GM21447 (cell line): Measurements from ENCODE around the gene KCNC1.
A peak's percentile ranks its signal among the peaks of the same experiment; 100 is the strongest.

Experiments used
- ATAC-seq: cut with Tn5 transposase; IDR thresholded peaks from one replicate; pipeline ENCODE4 v1.9.1; 2021; ENCODE audit not compliant: unreplicated experiment

KCNC1 gene

GRCh38 chr11:17734418-17734911, at the start of gene KCNC1:
Gene KCNC1 (plus strand): TSS chr11:17734781. CDS start chr11:17736003, 1,222 bp downstream.
- ATAC-seq: no peak

- ATAC-seq: no peak
Measured at GRCh38 chr11:17686231-17686980, 48.2 kb upstream of the KCNC1 start.

GRCh38 chr11:17687946-17688670, 46.5 kb upstream of the KCNC1 start:
- no peak for ATAC-seq

GRCh38 chr11:17691550-17691949, 43.0 kb upstream of the KCNC1 start:
- no peak for ATAC-seq

GRCh38 chr11:17691976-17692375, 42.6 kb upstream of the KCNC1 start:
- no peak for ATAC-seq

- no peak for ATAC-seq
Measured at GRCh38 chr11:17692931-17693330, 41.6 kb upstream of the KCNC1 start.

GRCh38 chr11:17693531-17693930, 41.0 kb upstream of the KCNC1 start:
- no peak for ATAC-seq

GRCh38 chr11:17694494-17695110, 40.0 kb upstream of the KCNC1 start:
- no peak for ATAC-seq

GRCh38 chr11:17695454-17696441, 38.8 kb upstream of the KCNC1 start:
- no peak for ATAC-seq

GRCh38 chr11:17696741-17697140, 37.8 kb upstream of the KCNC1 start:
- ATAC-seq: no peak

- no peak for ATAC-seq
Measured at GRCh38 chr11:17697175-17697949, 37.2 kb upstream of the KCNC1 start.

GRCh38 chr11:17699147-17700114, 35.1 kb upstream of the KCNC1 start:
- ATAC-seq: no peak

- ATAC-seq: no peak
Measured at GRCh38 chr11:17700991-17701390, 33.6 kb upstream of the KCNC1 start.

- no peak for ATAC-seq
Measured at GRCh38 chr11:17702876-17703275, 31.7 kb upstream of the KCNC1 start.

GRCh38 chr11:17703951-17704350, 30.6 kb upstream of the KCNC1 start:
- peak; percentile 72 for ATAC-seq

- no peak for ATAC-seq
Measured at GRCh38 chr11:17707830-17708229, 26.8 kb upstream of the KCNC1 start.

- ATAC-seq: no peak
Measured at GRCh38 chr11:17711836-17712235, 22.7 kb upstream of the KCNC1 start.

- ATAC-seq: no peak
Measured at GRCh38 chr11:17713851-17714250, 20.7 kb upstream of the KCNC1 start.
